Stimulated activated CD8-positive, alpha-beta memory T cell treated with anti-CD3 and anti-CD28 coated beads, Interleukin-7, amount 100 ng/mL, for 24 hours (primary cell): ENCODE results near the gene HES7.
A peak's percentile ranks its signal among the peaks of the same experiment; 100 is the strongest.
"Not testable (repeated sequence)": the region's sequence is repeated elsewhere in the genome, so short reads cannot be mapped to it uniquely, and the experiment has no call there.

Experiments
- DNase-seq: peaks from one replicate; pipeline ENCODE4 v3.0.0-alpha.2; 2020; ENCODE audit warnings: low read depth

The HES7 gene

GRCh38 chr17:8123695-8124349 lies at the start of gene HES7:
Gene HES7, minus strand, starts transcription at chr17:8124106. Its CDS starts 22 bp downstream, at chr17:8124084.
- no peak for DNase-seq

GRCh38 chr17:8173056-8173870 lies 49.4 kb upstream of the HES7 start:
- no peak for DNase-seq

- DNase-seq = not testable (repeated sequence)
Observed at GRCh38 chr17:8170186-8170585, 46.3 kb upstream of the HES7 start.

GRCh38 chr17:8167526-8167925 lies 43.6 kb upstream of the HES7 start:
- no peak for DNase-seq

GRCh38 chr17:8166731-8167130 lies 42.8 kb upstream of the HES7 start:
- DNase-seq = no peak

GRCh38 chr17:8164815-8165131 lies 40.9 kb upstream of the HES7 start:
- DNase-seq = no peak

GRCh38 chr17:8163978-8164814 lies 40.3 kb upstream of the HES7 start:
- DNase-seq = peak; percentile 67

GRCh38 chr17:8162997-8163977 lies 39.4 kb upstream of the HES7 start:
- DNase-seq = no peak

GRCh38 chr17:8162233-8162996 lies 38.5 kb upstream of the HES7 start, which contains the start of gene VAMP2:
Gene VAMP2, minus strand, starts transcription at chr17:8162948. Its CDS starts 69 bp downstream, at chr17:8162879.
- DNase-seq = no peak

GRCh38 chr17:8161289-8162232 lies 37.7 kb upstream of the HES7 start:
- no peak for DNase-seq

GRCh38 chr17:8160741-8161221 lies 36.9 kb upstream of the HES7 start:
- no peak for DNase-seq

GRCh38 chr17:8160224-8160577 lies 36.3 kb upstream of the HES7 start:
- no peak for DNase-seq

GRCh38 chr17:8159459-8160223 lies 35.7 kb upstream of the HES7 start:
- DNase-seq = no peak

- no peak for DNase-seq
Observed at GRCh38 chr17:8159032-8159400, 35.1 kb upstream of the HES7 start.

GRCh38 chr17:8158267-8159031 lies 34.5 kb upstream of the HES7 start:
- peak; percentile 91 for DNase-seq

- peak; percentile 100 for DNase-seq
Observed at GRCh38 chr17:8156246-8156992, 32.5 kb upstream of the HES7 start.

GRCh38 chr17:8155996-8156245 lies 32.0 kb upstream of the HES7 start:
- no peak for DNase-seq
